Hypothalamus (tissue), 51 donors: ENCODE measurements around the gene ZCCHC2.

ENCODE experiments used
- DNase-seq, 51 donors: peaks; one replicate each; lab custom pipeline; 2025; lab: John Stamatoyannopoulos, UW

ZCCHC2 gene

DNA sequence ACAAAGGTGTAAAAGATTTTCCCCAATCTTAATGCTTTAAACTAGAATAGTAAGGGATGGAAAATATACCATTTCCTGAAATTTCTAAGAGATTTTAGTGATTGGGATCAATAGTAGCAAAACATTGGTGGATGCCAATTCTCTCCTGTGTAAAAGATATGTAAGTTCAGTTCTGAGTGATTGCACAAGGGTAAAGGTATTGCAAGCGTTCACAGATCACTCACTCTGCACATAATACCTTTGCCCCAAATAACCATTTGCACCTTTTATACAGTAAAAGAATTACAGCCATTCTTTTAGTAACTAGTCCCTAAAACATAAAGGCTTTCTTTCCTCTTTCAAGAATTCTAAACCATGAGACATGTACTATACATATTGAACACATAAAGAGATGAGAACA, 13.0 kb upstream of the ZCCHC2 start:
- DNase-seq = no peak

DNA sequence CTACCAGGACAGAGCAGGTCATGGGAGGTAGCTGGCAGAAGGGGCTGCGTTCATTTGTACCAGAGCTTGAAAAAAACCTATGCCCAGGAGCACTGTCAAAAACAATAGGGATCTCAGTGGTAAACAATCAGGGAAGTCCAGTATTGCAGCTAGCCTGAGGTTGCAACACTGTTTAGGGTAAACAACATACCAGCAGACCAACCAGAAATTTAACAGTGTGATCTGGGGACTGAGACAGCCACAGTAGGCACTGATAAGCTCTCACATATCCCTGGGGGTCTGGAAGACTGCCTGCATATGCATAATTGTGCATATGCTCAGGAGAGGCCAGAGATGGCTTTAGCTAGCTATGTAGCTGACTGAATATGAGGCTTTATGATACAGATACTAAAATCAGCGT, 12.0 kb upstream of the ZCCHC2 start:
- DNase-seq = no peak

DNA sequence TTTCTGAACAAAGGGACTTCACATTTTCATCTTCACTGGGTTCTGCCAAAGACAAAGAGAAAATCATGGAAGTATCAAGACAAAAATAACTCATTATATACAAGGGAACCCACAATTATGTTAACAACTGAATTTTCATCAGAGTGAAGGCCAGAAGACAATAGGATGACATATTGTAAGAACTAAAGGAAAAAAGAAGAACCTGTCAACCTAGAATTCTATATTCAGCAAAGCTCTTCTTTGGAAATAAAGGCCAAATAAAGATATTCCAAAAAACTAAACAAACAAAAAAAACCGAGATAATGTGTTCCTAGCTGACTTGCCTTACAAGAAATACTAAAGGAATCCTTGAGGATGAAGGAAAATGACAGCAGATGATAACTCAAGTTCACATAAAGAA, 10.3 kb upstream of the ZCCHC2 start:
- DNase-seq = no peak

DNA sequence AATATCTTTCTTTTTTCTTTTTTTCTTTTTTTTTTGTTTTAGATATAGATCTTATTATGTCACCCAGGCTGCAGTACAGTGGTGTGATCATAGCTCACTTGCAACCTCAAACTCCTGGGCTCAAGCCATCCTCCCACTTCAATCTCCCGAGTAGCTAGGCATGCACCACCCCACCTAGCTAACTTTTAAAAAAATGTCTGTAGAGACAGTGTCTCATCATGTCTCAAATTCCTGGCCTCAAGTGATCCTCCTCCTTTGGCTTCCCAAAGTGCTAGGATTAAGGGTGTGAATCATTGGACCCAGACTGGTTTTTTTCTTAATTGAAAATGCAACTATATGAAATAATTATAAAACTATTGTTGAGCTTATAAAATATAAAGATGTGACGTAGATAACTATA, 9.8 kb upstream of the ZCCHC2 start:
- DNase-seq = no peak

DNA sequence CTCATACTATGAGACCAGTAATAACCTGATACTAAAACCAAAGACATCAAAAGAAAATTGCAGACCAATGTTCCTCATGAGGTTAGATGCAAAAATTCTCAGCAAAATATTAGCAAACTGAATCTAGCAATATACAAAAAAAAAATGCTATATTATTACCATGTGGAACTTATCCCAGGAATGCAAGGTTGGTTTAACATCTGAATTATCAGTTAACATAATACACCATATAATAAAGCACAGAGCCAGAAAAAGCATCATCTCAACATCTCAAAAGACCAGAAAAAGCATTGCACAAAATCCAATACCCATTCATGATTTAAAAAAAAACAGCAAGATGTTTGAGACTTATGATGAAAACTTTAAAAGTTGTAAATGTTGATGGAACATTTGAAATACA, 8.3 kb upstream of the ZCCHC2 start:
- DNase-seq = no peak

DNA sequence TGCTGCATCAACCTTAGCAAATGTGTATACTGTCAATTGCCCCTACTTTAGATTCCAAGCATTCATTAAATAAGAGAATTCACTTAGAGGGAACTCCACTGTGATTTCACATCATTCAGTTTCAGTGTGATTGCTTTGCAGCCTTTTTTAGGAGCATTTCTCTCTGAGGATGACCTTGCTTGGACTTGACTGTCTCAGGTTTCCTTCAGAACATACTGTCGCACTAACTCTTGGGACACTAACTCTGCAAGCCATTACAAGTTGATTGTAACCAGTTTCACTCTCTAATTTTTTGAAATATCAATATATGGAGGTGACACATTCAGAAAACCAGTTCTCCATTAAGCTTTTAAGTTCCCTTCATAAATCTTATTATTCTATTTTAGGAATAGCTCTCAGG, 6.6 kb upstream of the ZCCHC2 start:
- no peak for DNase-seq

- DNase-seq = no peak
Measured at GRCh38 chr18:62518460-62519375, 4.1 kb upstream of the ZCCHC2 start.

DNA sequence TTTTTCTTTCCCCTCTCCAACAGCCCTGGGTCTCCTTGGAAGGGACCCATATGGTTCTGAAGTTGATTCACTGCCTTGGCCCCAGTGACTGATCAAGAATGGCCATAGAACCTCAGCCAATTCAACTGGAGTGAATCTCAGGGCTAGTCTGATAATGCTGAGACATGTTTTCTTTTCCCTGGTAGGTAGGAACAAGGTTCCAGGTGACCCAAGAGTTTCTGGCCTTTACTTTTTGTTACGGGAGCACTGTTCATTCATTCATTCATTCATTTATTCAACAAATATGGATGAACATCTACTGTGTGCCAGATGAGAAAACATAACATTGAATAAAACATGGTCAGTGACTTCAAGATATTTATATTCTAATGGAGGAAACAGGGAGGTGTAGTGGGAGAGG, 3.1 kb upstream of the ZCCHC2 start:
- DNase-seq = no peak

DNA sequence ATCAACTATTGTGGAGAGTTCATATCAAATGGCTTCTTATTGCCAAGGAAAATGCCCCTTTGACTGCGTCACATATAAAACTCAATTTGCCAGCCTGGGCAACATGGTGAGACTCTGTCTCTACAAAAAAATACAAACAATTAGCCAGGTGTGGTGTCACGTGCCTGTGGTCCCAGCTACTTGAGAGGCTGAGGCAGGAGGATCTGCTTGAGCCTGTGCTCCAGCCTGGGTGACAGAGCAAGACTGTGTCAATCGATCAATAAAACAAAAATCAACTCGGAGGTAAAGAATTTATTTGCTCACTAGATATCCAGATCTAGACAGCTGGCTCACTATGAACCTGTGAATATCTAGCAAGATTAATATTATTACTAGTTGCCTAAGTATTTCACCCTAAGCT, 1.7 kb upstream of the ZCCHC2 start:
- DNase-seq = no peak

DNA sequence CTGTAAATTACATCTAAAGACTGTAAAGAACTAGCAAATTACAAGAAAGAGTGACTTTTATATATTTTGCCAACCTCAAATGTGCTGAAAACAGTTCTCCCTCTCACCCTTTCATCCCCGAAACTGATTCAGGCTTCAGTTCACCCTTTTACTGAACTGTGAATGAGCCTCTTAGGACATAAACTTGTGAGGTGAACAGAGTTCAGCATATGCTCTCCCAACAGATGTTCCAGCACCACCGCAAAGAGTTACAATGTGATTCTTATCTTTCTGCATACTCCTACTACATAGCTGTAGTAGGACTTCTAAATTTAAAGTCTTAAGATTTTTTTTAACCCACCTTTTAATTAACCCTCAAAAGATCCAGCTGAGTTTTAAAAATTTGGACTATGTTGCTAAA, 1.2 kb upstream of the ZCCHC2 start:
- DNase-seq = no peak

DNA sequence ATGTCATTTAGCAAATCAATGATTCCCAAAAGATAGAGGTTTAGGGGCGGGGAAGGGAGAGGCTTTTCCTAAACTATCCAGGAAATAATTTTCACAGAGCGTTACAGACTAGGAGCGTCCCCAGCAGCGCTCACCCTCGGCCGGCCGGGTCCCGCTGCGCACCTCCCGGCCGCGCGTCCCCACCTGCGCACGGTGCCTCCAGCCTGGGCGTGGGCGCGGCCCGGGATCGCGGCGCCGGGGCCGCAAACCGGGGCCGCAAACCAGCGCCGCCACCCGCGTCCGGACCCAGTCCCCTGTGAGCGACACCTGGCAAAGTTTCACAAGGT, 684 bp upstream of the ZCCHC2 start:
- DNase-seq = no peak

GRCh38 chr18:62523255-62523588, 397 bp downstream of the ZCCHC2 start:
- DNase-seq = no peak

GRCh38 chr18:62523631-62524439, 1.0 kb downstream of the ZCCHC2 start:
- DNase-seq = peak in 29 of 51 donors; percentile 7 to 61 (median 39)

GRCh38 chr18:62524440-62525200, 1.8 kb downstream of the ZCCHC2 start:
- DNase-seq = peak in 48 of 51 donors; percentile 16 to 89 (median 50)

DNA sequence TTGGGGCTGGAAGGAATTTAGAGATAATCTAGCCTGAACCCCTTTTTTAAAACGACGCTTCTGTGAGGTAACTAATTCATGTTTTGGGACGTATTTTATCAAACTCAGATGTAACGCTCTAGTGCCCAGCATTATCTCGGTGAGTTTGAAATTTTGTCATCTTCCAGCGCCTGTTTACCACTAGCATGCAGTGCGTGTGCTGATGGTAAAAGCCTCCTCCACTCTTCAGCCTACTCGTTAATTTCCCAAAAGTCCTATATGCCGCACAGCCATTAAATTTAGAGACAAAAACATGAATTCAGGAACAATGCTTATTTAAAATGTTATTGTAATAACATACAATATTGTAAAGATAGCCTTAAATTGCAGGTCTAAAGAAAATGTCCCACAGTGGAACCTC, 2.8 kb downstream of the ZCCHC2 start:
- peak in 1 of 51 donors; percentile 39 for DNase-seq

GRCh38 chr18:62526098-62527025, 3.5 kb downstream of the ZCCHC2 start:
- peak in 50 of 51 donors; percentile 22 to 89 (median 66) for DNase-seq

DNA sequence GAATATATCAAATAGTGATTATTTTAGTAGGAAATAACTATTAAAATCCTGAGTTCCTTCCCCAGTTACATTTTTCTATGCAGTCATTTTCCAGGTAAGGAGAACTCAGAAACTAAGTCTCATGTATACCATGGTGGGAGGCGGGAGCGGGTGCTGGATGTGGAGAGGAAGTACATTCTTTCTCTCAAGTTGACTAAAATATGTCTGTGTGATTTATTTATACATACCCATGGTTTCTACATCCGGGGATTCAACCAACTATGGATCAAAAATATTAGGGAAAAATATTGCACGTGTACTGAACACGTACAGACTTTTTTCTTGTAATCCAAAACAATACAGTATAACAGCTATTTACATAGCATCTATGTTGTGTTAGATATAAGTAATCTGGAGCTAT, 6.8 kb downstream of the ZCCHC2 start:
- DNase-seq = no peak

DNA sequence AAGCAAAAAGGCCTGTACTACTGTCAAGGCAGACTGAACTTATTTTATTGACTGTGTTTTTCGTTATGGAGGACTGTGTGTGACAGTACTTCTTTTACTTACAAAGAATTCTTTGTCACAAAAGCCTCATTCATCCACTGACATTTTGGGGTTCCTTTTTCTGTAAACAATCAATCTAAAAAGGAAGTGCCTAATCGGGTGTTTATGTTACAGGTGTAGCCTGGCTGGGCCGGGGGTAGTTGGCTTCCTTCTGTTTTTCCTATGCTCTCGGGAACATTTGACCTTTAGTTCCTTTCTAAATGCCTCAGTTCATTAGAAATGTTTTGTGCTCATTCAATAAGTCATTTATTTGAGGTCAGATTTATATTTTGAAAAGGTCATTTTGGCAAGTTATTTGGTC, 8.3 kb downstream of the ZCCHC2 start:
- DNase-seq = no peak

DNA sequence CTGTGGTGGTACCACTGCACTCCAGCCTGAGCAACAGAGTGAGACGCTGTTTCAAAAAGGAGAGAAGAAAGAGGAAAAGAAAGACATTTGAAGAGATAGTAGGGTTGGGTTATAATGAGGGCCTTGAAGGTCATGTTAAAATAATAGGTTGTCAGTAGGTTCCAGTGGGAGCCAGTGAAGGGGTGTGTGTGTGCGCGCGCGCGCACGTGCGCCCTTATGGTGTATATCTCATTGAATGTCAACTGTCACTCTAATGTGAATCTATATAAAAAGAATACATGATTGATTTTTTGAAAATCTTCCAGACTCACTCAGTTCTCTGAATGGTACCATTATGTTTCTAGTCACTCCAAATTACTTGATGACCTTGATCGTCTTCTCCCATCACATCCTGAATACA, 9.1 kb downstream of the ZCCHC2 start:
- DNase-seq = no peak

DNA sequence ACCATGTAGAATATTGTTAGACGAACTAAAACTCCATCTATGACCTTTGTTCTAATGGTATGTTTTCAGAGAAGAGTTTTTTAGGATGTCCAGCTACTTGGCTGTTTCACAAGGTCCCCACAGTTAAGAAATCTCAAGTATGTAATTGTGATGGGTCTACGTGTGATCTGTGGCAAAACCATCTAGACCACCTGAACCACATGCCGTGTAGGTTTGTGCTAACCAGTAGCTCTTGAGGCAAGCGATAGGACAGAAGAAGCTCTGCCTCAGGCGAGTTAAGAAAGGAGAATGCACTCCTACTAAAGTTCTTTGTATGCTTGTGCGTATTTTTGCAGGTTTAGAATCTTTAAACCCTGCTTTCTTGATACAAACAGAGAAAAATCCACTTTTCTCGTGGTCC, 13.2 kb downstream of the ZCCHC2 start:
- no peak for DNase-seq
